ENCODE data around the gene ADAMTS8.

Gene ADAMTS8

GRCh38 chr11:130474637-130475400 lies 46.4 kb upstream of the ADAMTS8 start:
- Histone ChIP-seq H3K4me1 (ENCODE audit: control insufficient read depth, low read depth, low read length) (peaks cover 5% of the 10 kb centered on the region), H3K23ac (ENCODE audit: low read length) (no peak overlapping the region), H2BK5ac (ENCODE audit: low read length) (no peak overlapping the region), H3K27me3 (ENCODE audit: insufficient read depth, low read length, poor library complexity) (no peaks in the 10 kb centered on the region), H3K36me3 (ENCODE audit: control insufficient read depth, insufficient read depth, low read length) (no peaks in the 10 kb centered on the region), H2AK5ac (ENCODE audit: low read length) (no peak overlapping the region), H3K79me1 (ENCODE audit: low read length) (no peaks in the 10 kb centered on the region), H3K4me3 (ENCODE audit: low read length) (no peak overlapping the region), H2BK15ac (replicated peaks; ENCODE audit: low read depth) (no peak overlapping the region), H3K4ac (ENCODE audit: low read depth, low read length) (no peak overlapping the region), H4K8ac (ENCODE audit: low read depth, low read length) (no peak overlapping the region), H3K56ac (ENCODE audit: low read length) (no peak overlapping the region), H3K18ac (ENCODE audit: low read length) (no peak overlapping the region), H2BK120ac (ENCODE audit: low read depth, low read length) (no peak overlapping the region), H3K4me2 (ENCODE audit: low read length) (no peak overlapping the region), H3K27ac (ENCODE audit: low read depth, low read length) (no peak overlapping the region), H3K9ac (ENCODE audit: low read length) (no peak overlapping the region), H3K79me2 (ENCODE audit: control insufficient read depth, insufficient read depth, low read length) (no peaks in the 10 kb centered on the region), H4K5ac (ENCODE audit: low read length) (no peak overlapping the region)
- no CpG with 5 or more reads among the region's 12 CpGs for WGBS (ENCODE audit: extremely low coverage, insufficient coverage, low lambda C conversion rate)
- no peak for DNase-seq

DNA sequence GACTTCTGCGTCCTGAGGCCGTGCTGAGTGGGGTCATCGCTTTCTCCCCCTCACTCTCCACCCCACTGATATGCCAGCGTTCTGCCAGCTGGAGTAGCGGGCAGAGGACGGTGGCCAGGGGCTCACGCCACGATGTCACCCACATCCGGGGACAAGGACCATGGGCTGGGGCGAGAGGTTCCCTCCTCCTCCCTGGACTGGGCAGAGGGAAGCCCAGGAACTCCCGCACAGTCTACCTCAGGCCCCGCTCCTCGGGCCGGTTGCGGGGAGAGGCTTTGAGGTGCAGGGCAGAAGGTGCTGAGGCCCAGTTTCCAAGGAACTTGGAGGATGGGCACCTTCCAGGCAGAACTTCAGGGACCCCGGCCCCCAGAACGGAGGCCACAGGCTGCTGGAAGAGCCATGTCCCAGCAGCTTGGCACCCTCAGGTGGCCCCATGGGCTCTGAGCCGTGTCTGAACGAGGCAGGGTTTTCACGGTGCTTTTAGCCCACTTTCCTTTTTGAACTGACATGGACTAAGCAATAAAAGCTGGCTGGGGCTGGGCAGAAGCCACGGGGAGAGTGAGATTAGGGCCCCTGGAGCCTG lies 45.5 kb upstream of the ADAMTS8 start:
- H2AK5ac ChIP-seq (ENCODE audit: low read length), result no peak overlapping the region
- H3K18ac ChIP-seq (ENCODE audit: low read length), result no peak overlapping the region
- no peak for DNase-seq
- no peak overlapping the region for H4K8ac ChIP-seq (ENCODE audit: low read depth, low read length)
- H2BK120ac ChIP-seq (ENCODE audit: low read depth, low read length), result no peak overlapping the region
- peaks cover 5% of the 10 kb centered on the region for H3K4me1 ChIP-seq (ENCODE audit: control insufficient read depth, low read depth, low read length)
- no peak overlapping the region for H3K4me3 ChIP-seq (ENCODE audit: low read length)
- no peaks in the 10 kb centered on the region for H3K79me2 ChIP-seq (ENCODE audit: control insufficient read depth, insufficient read depth, low read length)
- H3K23ac ChIP-seq (ENCODE audit: low read length), result no peak overlapping the region
- H2BK15ac ChIP-seq (replicated peaks; ENCODE audit: low read depth), result no peak overlapping the region
- WGBS (ENCODE audit: extremely low coverage, insufficient coverage, low lambda C conversion rate), result no CpG with 5 or more reads among the region's 21 CpGs
- no peak overlapping the region for H3K56ac ChIP-seq (ENCODE audit: low read length)
- H3K4ac ChIP-seq (ENCODE audit: low read depth, low read length), result no peak overlapping the region
- no peak overlapping the region for H3K9ac ChIP-seq (ENCODE audit: low read length)
- H3K27ac ChIP-seq (ENCODE audit: low read depth, low read length), result no peak overlapping the region
- H3K36me3 ChIP-seq (ENCODE audit: control insufficient read depth, insufficient read depth, low read length), result no peaks in the 10 kb centered on the region
- H3K27me3 ChIP-seq (ENCODE audit: insufficient read depth, low read length, poor library complexity), result no peaks in the 10 kb centered on the region
- no peak overlapping the region for H3K4me2 ChIP-seq (ENCODE audit: low read length)
- no peaks in the 10 kb centered on the region for H3K79me1 ChIP-seq (ENCODE audit: low read length)
- H2BK5ac ChIP-seq (ENCODE audit: low read length), result no peak overlapping the region
- H4K5ac ChIP-seq (ENCODE audit: low read length), result no peak overlapping the region

DNA sequence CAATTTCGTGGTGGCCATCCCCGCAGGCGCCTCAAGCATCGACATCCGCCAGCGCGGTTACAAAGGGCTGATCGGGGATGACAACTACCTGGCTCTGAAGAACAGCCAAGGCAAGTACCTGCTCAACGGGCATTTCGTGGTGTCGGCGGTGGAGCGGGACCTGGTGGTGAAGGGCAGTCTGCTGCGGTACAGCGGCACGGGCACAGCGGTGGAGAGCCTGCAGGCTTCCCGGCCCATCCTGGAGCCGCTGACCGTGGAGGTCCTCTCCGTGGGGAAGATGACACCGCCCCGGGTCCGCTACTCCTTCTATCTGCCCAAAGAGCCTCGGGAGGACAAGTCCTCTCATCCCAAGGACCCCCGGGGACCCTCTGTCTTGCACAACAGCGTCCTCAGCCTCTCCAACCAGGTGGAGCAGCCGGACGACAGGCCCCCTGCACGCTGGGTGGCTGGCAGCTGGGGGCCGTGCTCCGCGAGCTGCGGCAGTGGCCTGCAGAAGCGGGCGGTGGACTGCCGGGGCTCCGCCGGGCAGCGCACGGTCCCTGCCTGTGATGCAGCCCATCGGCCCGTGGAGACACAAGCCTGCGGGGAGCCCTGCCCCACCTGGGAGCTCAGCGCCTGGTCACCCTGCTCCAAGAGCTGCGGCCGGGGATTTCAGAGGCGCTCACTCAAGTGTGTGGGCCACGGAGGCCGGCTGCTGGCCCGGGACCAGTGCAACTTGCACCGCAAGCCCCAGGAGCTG lies 44.8 kb upstream of the ADAMTS8 start:
- Histone ChIP-seq H2BK5ac (ENCODE audit: low read length) (no peak overlapping the region), H3K4me1 (ENCODE audit: control insufficient read depth, low read depth, low read length) (peaks cover 2% of the 10 kb centered on the region), H3K23ac (ENCODE audit: low read length) (no peak overlapping the region), H3K36me3 (ENCODE audit: control insufficient read depth, insufficient read depth, low read length) (no peaks in the 10 kb centered on the region), H3K4me3 (ENCODE audit: low read length) (no peak overlapping the region), H2AK5ac (ENCODE audit: low read length) (no peak overlapping the region), H3K27me3 (ENCODE audit: insufficient read depth, low read length, poor library complexity) (no peaks in the 10 kb centered on the region), H3K56ac (ENCODE audit: low read length) (no peak overlapping the region), H3K18ac (ENCODE audit: low read length) (no peak overlapping the region), H3K27ac (ENCODE audit: low read depth, low read length) (no peak overlapping the region), H3K4me2 (ENCODE audit: low read length) (no peak overlapping the region), H3K9ac (ENCODE audit: low read length) (no peak overlapping the region), H2BK120ac (ENCODE audit: low read depth, low read length) (no peak overlapping the region), H3K79me1 (ENCODE audit: low read length) (no peaks in the 10 kb centered on the region), H3K4ac (ENCODE audit: low read depth, low read length) (no peak overlapping the region), H4K8ac (ENCODE audit: low read depth, low read length) (no peak overlapping the region), H2BK15ac (replicated peaks; ENCODE audit: low read depth) (no peak overlapping the region), H4K5ac (ENCODE audit: low read length) (no peak overlapping the region), H3K79me2 (ENCODE audit: control insufficient read depth, insufficient read depth, low read length) (no peaks in the 10 kb centered on the region)
- no peak for DNase-seq
- no CpG with 5 or more reads among the region's 52 CpGs for WGBS (ENCODE audit: extremely low coverage, insufficient coverage, low lambda C conversion rate)

DNA sequence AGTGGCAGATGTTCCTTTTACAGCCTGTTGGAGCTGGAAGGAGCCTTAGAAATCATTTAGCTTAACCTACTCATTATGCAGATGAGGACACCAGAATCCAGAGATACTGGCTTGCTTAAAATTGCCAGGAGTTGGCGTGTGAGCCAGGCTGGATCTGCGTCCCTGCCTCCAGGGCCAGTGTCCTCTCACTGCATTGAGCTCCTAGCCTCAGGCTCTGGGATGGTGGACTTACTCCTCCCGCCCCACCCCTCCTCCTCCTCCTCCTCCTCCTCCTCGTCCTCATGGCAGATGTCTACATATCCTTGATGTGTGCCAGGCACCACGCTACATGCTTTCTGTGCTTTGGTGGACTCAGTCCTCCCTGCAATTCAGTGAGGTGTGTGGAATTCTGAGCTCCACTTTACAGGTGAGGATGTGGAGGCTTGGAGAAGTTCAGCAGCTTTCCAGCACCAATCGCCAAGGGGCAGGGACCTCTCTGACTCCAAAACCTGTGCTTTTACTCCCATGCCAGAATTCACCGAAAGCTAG lies 44.1 kb upstream of the ADAMTS8 start:
- Histone ChIP-seq H3K18ac (ENCODE audit: low read length) (no peak overlapping the region), H2BK5ac (ENCODE audit: low read length) (no peak overlapping the region), H4K8ac (ENCODE audit: low read depth, low read length) (no peak overlapping the region), H3K4ac (ENCODE audit: low read depth, low read length) (no peak overlapping the region), H3K4me1 (ENCODE audit: control insufficient read depth, low read depth, low read length) (no peaks in the 10 kb centered on the region), H2BK15ac (replicated peaks; ENCODE audit: low read depth) (no peak overlapping the region), H3K9ac (ENCODE audit: low read length) (no peak overlapping the region), H3K36me3 (ENCODE audit: control insufficient read depth, insufficient read depth, low read length) (no peaks in the 10 kb centered on the region), H3K56ac (ENCODE audit: low read length) (no peak overlapping the region), H3K4me3 (ENCODE audit: low read length) (no peak overlapping the region), H2AK5ac (ENCODE audit: low read length) (no peak overlapping the region), H3K27me3 (ENCODE audit: insufficient read depth, low read length, poor library complexity) (no peaks in the 10 kb centered on the region), H3K79me1 (ENCODE audit: low read length) (no peaks in the 10 kb centered on the region), H3K23ac (ENCODE audit: low read length) (no peak overlapping the region), H3K27ac (ENCODE audit: low read depth, low read length) (no peak overlapping the region), H2BK120ac (ENCODE audit: low read depth, low read length) (no peak overlapping the region), H3K4me2 (ENCODE audit: low read length) (no peak overlapping the region), H4K5ac (ENCODE audit: low read length) (no peak overlapping the region), H3K79me2 (ENCODE audit: control insufficient read depth, insufficient read depth, low read length) (no peaks in the 10 kb centered on the region)
- WGBS (ENCODE audit: extremely low coverage, insufficient coverage, low lambda C conversion rate), result no CpG with 5 or more reads among the region's 7 CpGs
- no peak for DNase-seq

DNA sequence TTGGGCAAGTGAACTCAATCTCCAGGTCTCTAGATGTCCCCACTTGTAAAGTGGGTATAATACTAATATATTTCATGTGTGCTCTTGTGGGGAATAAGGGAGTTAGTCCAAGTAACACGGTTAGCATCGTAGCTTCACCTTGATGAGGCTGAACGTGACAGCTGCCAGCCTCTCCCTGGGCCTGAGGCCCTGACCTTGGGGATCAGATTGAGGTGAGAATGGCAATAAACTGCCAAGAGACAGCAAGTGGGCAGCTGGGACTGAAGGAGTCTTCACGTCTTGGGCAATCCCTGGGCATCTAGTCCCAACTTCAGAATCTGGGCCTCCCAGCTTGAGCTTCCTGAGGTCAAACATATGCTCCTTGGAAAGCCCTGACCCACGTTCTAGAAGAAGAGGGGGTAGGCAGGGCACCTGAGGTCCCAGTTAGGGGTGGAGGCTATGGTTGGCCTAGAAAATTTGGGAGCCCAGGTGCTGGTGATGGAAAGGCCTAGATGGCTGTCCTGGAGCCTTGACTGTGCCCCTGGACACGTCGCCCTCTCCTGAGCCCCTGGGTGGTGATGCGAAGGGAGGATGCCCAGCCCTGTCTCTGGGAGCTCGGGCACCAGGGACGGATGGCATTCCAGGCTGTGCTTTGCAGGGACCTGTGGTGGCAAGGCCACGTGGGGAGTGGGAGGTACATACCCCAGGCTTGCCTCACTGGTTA lies 43.5 kb upstream of the ADAMTS8 start:
- no peak overlapping the region for H3K4ac ChIP-seq (ENCODE audit: low read depth, low read length)

More for the DNA sequence above, 43.5 kb upstream of the ADAMTS8 start:
- no peak overlapping the region for H3K56ac ChIP-seq (ENCODE audit: low read length)
- no CpG with 5 or more reads among the region's 11 CpGs for WGBS (ENCODE audit: extremely low coverage, insufficient coverage, low lambda C conversion rate)
- H3K23ac ChIP-seq (ENCODE audit: low read length), result no peak overlapping the region
- no peak overlapping the region for H3K27ac ChIP-seq (ENCODE audit: low read depth, low read length)
- H4K8ac ChIP-seq (ENCODE audit: low read depth, low read length), result no peak overlapping the region
- no peak overlapping the region for H2AK5ac ChIP-seq (ENCODE audit: low read length)
- no peaks in the 10 kb centered on the region for H3K79me1 ChIP-seq (ENCODE audit: low read length)
- no peak overlapping the region for H2BK120ac ChIP-seq (ENCODE audit: low read depth, low read length)
- H3K4me3 ChIP-seq (ENCODE audit: low read length), result no peak overlapping the region
- no peaks in the 10 kb centered on the region for H3K36me3 ChIP-seq (ENCODE audit: control insufficient read depth, insufficient read depth, low read length)
- H2BK15ac ChIP-seq (replicated peaks; ENCODE audit: low read depth), result no peak overlapping the region
- H3K79me2 ChIP-seq (ENCODE audit: control insufficient read depth, insufficient read depth, low read length), result no peaks in the 10 kb centered on the region
- no peaks in the 10 kb centered on the region for H3K4me1 ChIP-seq (ENCODE audit: control insufficient read depth, low read depth, low read length)
- no peak overlapping the region for H3K4me2 ChIP-seq (ENCODE audit: low read length)
- no peak overlapping the region for H4K5ac ChIP-seq (ENCODE audit: low read length)
- H3K18ac ChIP-seq (ENCODE audit: low read length), result no peak overlapping the region
- no peak for DNase-seq
- H3K27me3 ChIP-seq (ENCODE audit: insufficient read depth, low read length, poor library complexity), result no peaks in the 10 kb centered on the region
- no peak overlapping the region for H3K9ac ChIP-seq (ENCODE audit: low read length)
- no peak overlapping the region for H2BK5ac ChIP-seq (ENCODE audit: low read length)

All from mesendoderm (in vitro differentiated cells).